H1 (cell line): ENCODE results near the gene TWIST2. TPM values are rescaled to one million over a fixed set of nuclear protein-coding genes. Genes with fewer than 3 reads are reported as not detected.

Experiments
- EZH2 ChIP-seq: fragments of 200-600 bp; sonication (generic); IDR thresholded peaks from 2 replicates; pipeline ENCODE4 v1.7.1; 2012; ENCODE audit warnings: low read depth, mild to moderate bottlenecking, moderate library complexity, low read length, inconsistent platforms; ENCODE audit not compliant: severe bottlenecking
- KDM5A ChIP-seq: fragments of 200-600 bp; IDR thresholded peaks from 2 replicates; pipeline ENCODE4 v1.7.1; 2012; ENCODE audit warnings: mild to moderate bottlenecking, low read length, inconsistent platforms, mixed read lengths
- polyA plus RNA-seq, 7 experiments: library from polyadenylated mRNA; depleted of rRNA in 3 of 7; stranded (reverse) in 5 of 7; unstranded in 2 of 7; fragments of >200 nt in 5 of 7; fragments of 200-250 nt in 2 of 7; gene quantifications; 1 replicate in 5 of 7; 2 replicates in 1 of 7; 4 replicates in 1 of 7; pipeline versions ENCODE4 v1.2.1 to v1.2.3, GENCODE V29; 2011 to 2013; ENCODE audit warnings: missing spikeins in 2 of 7, mixed read lengths in 2 of 7
- total RNA-seq: library from RNA; stranded (reverse); fragmentation: NEBNext Ultra II Directional; extraction: Animal tissue kit (Norgen Biotek cat#: 25700); gene quantifications from 2 replicates; pipeline ENCODE4 v1.2.1, GENCODE V29; 2021

Gene TWIST2
- total and polyA plus RNA-seq, 2 of the 8 experiments (the other 6 are each of a cell fraction or from before 2014, with no cell fraction given) = 2.6 to 4.3 TPM

DNA sequence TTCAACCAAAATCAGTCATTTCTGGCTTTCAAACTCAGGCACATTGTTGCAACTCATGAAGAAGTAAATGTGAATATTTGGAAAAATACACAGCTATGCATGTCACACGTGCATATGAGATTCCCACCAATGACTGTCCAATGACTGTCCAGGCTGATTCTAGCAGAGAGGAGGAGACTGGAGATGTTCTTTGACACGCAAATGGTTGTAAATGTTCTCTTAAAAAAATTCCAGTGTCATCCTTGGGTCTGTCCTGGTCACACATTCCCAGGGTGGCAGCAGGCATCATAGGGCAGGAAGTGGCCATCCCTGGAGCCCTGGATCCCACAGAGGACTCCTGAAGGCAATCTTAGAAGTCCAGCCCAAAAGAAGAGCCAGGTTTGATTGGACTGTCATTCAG, 40.9 kb downstream of the TWIST2 start (continued):
- TF ChIP-seq EZH2 = no peak
- no peak for TF ChIP-seq KDM5A
